GM23338 (cell line): Measurements from ENCODE around the gene ATP1B4.

Source experiments
- CREB1 ChIP-seq: fragments of 250-450 bp; sonication (Bioruptor Pico); IDR thresholded peaks from 2 replicates; pipeline ENCODE4 v1.5.0; 2020; ENCODE audit warnings: low read depth, mild to moderate bottlenecking, moderate library complexity
- CTCF ChIP-seq, 2 experiments: fragments of 200-600 bp in 1 of 2; sonication (generic) in 1 of 2; conservative IDR thresholded peaks; 2 replicates each; pipeline versions ENCODE4 v1.5.1 to v1.6.1; 2016 to 2017; ENCODE audit warnings: antibody characterized with exemption in 2 of 2, low read depth in 2 of 2, mild to moderate bottlenecking in 2 of 2, moderate library complexity in 1 of 2
- ETS1 ChIP-seq: IDR thresholded peaks from 2 replicates; pipeline ENCODE4 v1.6.1; 2016; ENCODE audit warnings: antibody characterized with exemption
- EZH2 ChIP-seq: fragments of 200-600 bp; sonication (generic); IDR thresholded peaks from one replicate; pipeline ENCODE4 v1.8.0; 2017; ENCODE audit warnings: antibody characterized with exemption, mild to moderate bottlenecking, low read depth; ENCODE audit not compliant: unreplicated experiment
- EZH2phosphoT487 ChIP-seq: fragments of 200-600 bp; sonication (generic); IDR thresholded peaks from one replicate; pipeline ENCODE4 v1.8.1; 2018; ENCODE audit warnings: antibody characterized with exemption; ENCODE audit not compliant: unreplicated experiment
- JUNB ChIP-seq: IDR thresholded peaks from one replicate; pipeline ENCODE4 v1.6.1; 2016; ENCODE audit warnings: antibody characterized with exemption; ENCODE audit not compliant: unreplicated experiment
- POLR2AphosphoS5 ChIP-seq: IDR thresholded peaks from 2 replicates; pipeline ENCODE4 v1.6.1; 2016; ENCODE audit warnings: antibody characterized with exemption, low read depth
- REST ChIP-seq: IDR thresholded peaks from one replicate; pipeline ENCODE4 v1.6.1; 2018; ENCODE audit warnings: antibody characterized with exemption; ENCODE audit not compliant: unreplicated experiment
- ZNF114 ChIP-seq: fragments of 250-450 bp; sonication (Bioruptor Pico); IDR thresholded peaks from 2 replicates; pipeline ENCODE4 v1.5.0; 2020; ENCODE audit warnings: mild to moderate bottlenecking, moderate library complexity
- ZNF331 ChIP-seq: fragments of 250-450 bp; sonication (Bioruptor Pico); IDR thresholded peaks from 2 replicates; pipeline ENCODE4 v1.5.0; 2020; ENCODE audit warnings: low read depth, mild to moderate bottlenecking, moderate library complexity
- ZNF462 ChIP-seq: fragments of 250-450 bp; sonication (Bioruptor Pico); IDR thresholded peaks from 2 replicates; pipeline ENCODE4 v1.5.0; 2020; ENCODE audit warnings: mild to moderate bottlenecking, moderate library complexity

GRCh38 chrX:120380699-120381098 is 18.8 kb downstream of the ATP1B4 start:
- TF ChIP-seq EZH2 (no peak), CTCF (conservative IDR thresholded peaks at IDR 0.05; ENCODE audit: low read depth in 2 of 2) (peak; percentile 51 to 67), POLR2AphosphoS5 (no peak), REST (no peak), ZNF331 (CRISPR knock-in tag) (no peak), EZH2phosphoT487 (no peak), JUNB (no peak), CREB1 (CRISPR knock-in tag) (no peak), ETS1 (no peak), ZNF114 (CRISPR knock-in tag) (no peak), ZNF462 (CRISPR knock-in tag) (no peak)
